ENCODE data around the gene ABCC2. TPM values are rescaled to one million over a fixed set of nuclear protein-coding genes. Genes with fewer than 3 reads are reported as not detected.
"Not testable (repeated sequence)": the region's sequence is repeated elsewhere in the genome, so short reads cannot be mapped to it uniquely, and the experiment has no call there.

Gene ABCC2
- total RNA-seq, 8 experiments from 2014 or later: 0.11 to 7.9 (median 0.55) TPM

DNA sequence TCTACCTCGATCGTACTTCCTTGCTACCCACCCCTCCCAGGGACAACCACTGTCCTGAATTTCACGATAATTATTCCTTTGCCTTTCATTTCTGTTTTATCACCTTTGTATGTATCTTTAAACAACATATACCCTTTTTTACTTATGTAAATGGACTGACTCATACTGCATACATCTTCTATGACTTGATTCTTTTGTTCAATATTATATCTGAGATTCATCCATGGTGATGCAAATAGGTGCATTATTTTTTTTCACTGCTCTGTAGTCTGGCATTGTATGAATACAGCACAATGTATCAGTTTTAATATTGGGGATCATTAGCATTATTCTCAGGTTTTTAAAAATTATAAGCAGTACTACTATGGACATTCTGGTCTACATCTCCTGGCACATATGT lies 69.4 kb downstream of the ABCC2 start:
- in situ Hi-C loops (cut with MboI; ENCODE audit: low pct_unique_long_range_greater_than_20kb in 2 of 9, low sequenced_read_pairs in 9 of 9, unreplicated experiment in 9 of 9): loop anchor here in 1 of 9 experiments (25.0 kb wide), 1 partner anchor 185 kb away; no protein-coding TSS in a partner anchor
- H3K4me1 ChIP-seq (replicated peaks in 1 of 2): peaks cover 3% of the 10 kb centered on the region in 2 donors
- no peak for ATAC-seq (replicated peaks in 6 of 8)

DNA sequence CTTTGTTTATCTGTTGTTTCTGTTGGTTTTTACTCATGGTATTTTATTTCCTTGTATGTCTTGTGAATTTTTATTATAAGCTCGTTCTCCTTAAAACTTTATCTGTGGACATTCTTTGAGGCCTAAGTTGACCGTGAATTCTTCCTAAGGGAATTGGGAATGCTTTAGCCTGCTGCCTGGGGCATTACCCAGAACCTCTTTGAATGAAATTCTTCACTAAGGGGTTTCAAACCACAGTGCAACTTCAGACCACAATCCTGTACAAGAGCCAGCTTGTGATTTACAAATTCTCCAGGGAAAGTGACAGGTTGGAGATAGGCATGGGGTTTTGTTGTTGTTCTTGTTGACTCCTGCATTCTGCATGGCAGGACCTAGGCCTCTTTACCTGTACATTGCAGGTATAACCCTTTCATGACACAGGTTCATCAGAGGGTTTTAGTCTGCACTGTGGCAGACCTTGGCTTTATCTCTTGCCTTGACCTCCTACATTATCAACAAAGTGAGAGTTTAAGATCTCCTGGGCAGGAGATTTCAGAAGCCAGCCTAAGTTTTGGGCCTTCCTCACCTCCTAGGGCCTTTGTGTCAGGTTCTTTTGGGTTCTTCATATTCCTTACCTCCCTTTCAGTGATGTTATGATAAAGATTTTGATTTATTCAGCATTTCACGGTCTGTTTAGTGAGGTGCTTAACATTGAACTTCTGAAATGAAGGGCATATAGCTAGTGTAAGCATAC lies 70.2 kb downstream of the ABCC2 start:
- no peak overlapping the region for H3K4me3 ChIP-seq
- 60 to 95% (median 78%) methylated on average over 1 to 3 of the region's 3 CpGs for WGBS, 10 experiments
- peaks cover 3% of the 10 kb centered on the region in 2 donors for H3K4me1 ChIP-seq (replicated peaks in 1 of 2)
- no peak for ATAC-seq (replicated peaks in 6 of 8)
- in situ Hi-C loops (cut with MboI; ENCODE audit: low pct_unique_long_range_greater_than_20kb in 2 of 9, low sequenced_read_pairs in 9 of 9, unreplicated experiment in 9 of 9): loop anchor here in 1 of 9 experiments (25.0 kb wide), 1 partner anchor 185 kb away; no protein-coding TSS in a partner anchor
- H3K27ac ChIP-seq: no peak overlapping the region

More for the DNA sequence above, 69.4 kb downstream of the ABCC2 start:
- H3K4me3 ChIP-seq: no peak overlapping the region
- WGBS, 10 experiments: 76 to 100% (median 93%) methylated on average over 1 to 3 of the region's 3 CpGs; no CpG with 5 or more reads in 1 of the 10 experiments
- H3K27ac ChIP-seq: no peak overlapping the region

DNA sequence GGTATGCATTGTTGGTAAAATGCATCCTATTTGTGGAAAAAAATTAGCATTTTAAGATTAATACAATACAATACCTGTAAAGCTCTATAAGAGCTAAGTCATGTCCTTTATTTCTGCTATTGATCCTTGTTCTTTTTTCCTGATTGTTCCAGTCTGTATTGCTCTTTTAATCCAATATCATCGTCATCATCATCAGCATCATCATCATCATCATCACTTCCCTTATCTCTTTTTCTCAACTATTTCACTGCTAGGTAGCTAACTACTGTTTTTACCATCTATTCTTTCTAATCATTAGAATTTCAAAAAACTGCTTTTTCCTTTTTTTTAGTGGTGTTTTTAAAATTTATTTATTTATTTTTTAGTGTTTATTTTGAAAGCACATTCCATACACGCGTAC lies 71.2 kb downstream of the ABCC2 start:
- H3K4me1 ChIP-seq (replicated peaks in 1 of 2): peaks cover 3% of the 10 kb centered on the region in 2 donors
- 63 to 100% (median 92%) methylated on average over 2 to 3 of the region's 3 CpGs for whole genome bisulfite sequencing, 10 experiments
- H3K27ac ChIP-seq: no peak overlapping the region
- no peak overlapping the region for H3K4me3 ChIP-seq
- in situ Hi-C loops (cut with MboI; ENCODE audit: low pct_unique_long_range_greater_than_20kb in 2 of 9, low sequenced_read_pairs in 9 of 9, unreplicated experiment in 9 of 9): loop anchor here in 1 of 9 experiments (25.0 kb wide), 1 partner anchor 184 kb away; no protein-coding TSS in a partner anchor
- ATAC-seq (replicated peaks in 6 of 8): no peak

DNA sequence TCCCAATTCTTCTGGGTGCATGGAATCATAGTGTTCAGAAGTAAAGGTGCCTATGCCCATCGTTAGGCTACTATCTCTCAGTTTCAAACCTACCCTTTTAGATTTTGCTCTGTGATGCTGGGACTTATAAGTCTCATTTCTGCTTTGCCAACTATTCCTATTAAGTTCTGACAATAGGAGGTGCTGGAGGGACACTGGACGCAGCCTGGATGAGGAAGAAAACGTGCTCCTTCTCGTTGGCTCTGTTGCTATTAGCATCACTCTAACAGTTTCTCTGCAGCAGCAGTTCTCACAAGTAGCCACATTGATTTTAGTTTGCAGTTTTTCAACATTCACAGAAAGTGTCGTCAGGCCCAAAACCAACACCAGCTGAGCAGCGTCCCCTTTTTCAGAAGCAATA lies 72.4 kb downstream of the ABCC2 start:
- WGBS, 10 experiments: 3 to 100% (median 28%) methylated on average over 1 to 6 of the region's 6 CpGs
- in situ Hi-C loops (cut with MboI; ENCODE audit: low pct_unique_long_range_greater_than_20kb in 2 of 9, low sequenced_read_pairs in 9 of 9, unreplicated experiment in 9 of 9): loop anchor here in 1 of 9 experiments (25.0 kb wide), 1 partner anchor 182 kb away; no protein-coding TSS in a partner anchor
- ATAC-seq (replicated peaks in 6 of 8): peak in 5 of 8 experiments; percentile 35 to 84 (median 76)
- H3K27ac ChIP-seq: no peak overlapping the region
- H3K4me3 ChIP-seq: no peak overlapping the region
- H3K4me1 ChIP-seq (replicated peaks in 1 of 2): peaks cover 1 to 3% of the 10 kb centered on the region in 2 donors

DNA sequence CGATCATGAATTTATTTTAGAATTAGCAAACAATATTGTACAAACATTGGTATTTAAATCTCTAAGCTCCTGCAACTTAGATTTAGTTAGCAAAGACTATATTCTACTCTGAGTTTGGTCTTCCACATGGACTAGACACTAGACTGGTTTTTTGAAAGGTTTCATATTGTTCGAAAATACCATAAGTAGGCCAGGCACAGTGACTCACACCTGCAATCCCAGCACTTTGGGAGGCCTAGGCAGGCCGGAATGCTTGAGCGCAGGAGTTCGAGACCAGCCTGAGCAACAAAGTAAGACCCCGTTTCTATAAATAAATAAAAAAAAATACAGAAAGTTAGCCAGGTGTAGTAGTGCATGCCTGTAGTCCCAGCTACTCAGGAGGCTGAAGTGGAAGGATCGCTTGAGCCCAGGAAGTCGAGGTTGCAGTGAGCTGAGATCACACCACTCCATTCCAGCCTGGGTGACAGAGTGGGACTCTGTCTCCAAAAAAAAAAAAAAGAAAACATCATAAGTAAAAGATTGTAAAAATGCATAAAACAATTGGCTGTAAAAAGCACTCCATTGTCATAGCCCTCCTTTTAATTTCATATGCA lies 73.1 kb downstream of the ABCC2 start:
- 62 to 100% (median 94%) methylated on average over 2 to 8 of the region's 8 CpGs for WGBS, 10 experiments
- in situ Hi-C loops (cut with MboI; ENCODE audit: low pct_unique_long_range_greater_than_20kb in 2 of 9, low sequenced_read_pairs in 9 of 9, unreplicated experiment in 9 of 9): loop anchor here in 1 of 9 experiments (25.0 kb wide), 1 partner anchor 182 kb away; no protein-coding TSS in a partner anchor
- ATAC-seq (replicated peaks in 6 of 8): no peak
- Histone ChIP-seq H3K4me3 (no peak overlapping the region), H3K27ac (no peak overlapping the region), H3K4me1 (replicated peaks in 1 of 2) (no peaks in the 10 kb centered on the region)

DNA sequence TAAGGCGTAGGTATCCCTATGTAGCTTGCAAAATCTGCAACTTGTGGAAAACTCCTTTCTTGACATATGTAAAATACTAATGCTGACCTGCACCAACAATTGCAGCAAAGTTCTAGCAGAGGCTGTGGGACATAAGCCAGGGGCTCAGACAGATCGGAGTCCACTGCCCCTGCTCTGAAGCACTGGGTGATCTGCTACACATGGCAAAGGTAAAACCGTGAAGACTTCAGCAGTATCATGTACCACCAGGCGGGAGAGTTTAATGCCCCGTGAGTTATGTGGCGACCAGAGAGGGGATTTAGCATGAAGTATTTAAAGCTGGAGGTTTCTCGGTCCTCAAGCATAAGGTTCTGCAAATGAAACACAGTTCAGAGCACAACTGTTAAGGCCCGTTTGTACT lies 76.4 kb downstream of the ABCC2 start:
- in situ Hi-C loops (cut with MboI; ENCODE audit: low pct_unique_long_range_greater_than_20kb in 2 of 9, low sequenced_read_pairs in 9 of 9, unreplicated experiment in 9 of 9): loop anchor here in 1 of 9 experiments (25.0 kb wide), 1 partner anchor 178 kb away; no protein-coding TSS in a partner anchor
- no peak for ATAC-seq (replicated peaks in 6 of 8)
- 0 to 93% (median 86%) methylated on average over 1 to 7 of the region's 8 CpGs; no CpG with 5 or more reads in 2 of the 10 experiments for WGBS, 10 experiments

DNA sequence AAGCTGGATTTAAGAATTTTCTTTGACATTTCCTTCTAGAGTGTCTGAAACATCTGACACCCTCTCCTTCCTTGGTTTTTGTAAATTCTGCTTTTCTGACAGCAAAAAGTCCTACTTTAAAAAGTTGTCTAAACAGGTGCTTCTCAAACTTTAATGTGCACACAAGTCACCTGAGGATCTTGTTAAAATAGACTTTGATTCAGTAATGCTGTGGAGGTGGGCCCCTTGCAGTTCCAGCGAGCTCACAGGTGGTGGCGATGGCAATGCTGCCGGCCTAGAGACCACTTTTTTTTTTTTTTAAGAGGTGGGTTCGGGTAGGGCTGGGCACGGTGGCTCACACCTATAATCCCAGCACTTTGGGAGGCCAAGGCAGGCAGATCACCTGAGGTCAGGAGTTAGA lies 77.1 kb downstream of the ABCC2 start:
- Histone ChIP-seq H3K27ac (no peak overlapping the region), H3K4me1 (replicated peaks in 1 of 2) (no peaks in the 10 kb centered on the region), H3K4me3 (no peak overlapping the region)
- in situ Hi-C loops (cut with MboI; ENCODE audit: low pct_unique_long_range_greater_than_20kb in 2 of 9, low sequenced_read_pairs in 9 of 9, unreplicated experiment in 9 of 9): loop anchor here in 1 of 9 experiments (25.0 kb wide), 1 partner anchor 178 kb away; no protein-coding TSS in a partner anchor
- peak in 1 of 8 experiments; percentile 41 for ATAC-seq (replicated peaks in 6 of 8)
- 0 to 82% (median 42%) methylated on average over 1 to 4 of the region's 5 CpGs; no CpG with 5 or more reads in 3 of the 10 experiments for WGBS, 10 experiments

More for the DNA sequence above, 76.4 kb downstream of the ABCC2 start:
- no peak overlapping the region for H3K27ac ChIP-seq
- H3K4me3 ChIP-seq: no peak overlapping the region
- H3K4me1 ChIP-seq (replicated peaks in 1 of 2): no peaks in the 10 kb centered on the region

DNA sequence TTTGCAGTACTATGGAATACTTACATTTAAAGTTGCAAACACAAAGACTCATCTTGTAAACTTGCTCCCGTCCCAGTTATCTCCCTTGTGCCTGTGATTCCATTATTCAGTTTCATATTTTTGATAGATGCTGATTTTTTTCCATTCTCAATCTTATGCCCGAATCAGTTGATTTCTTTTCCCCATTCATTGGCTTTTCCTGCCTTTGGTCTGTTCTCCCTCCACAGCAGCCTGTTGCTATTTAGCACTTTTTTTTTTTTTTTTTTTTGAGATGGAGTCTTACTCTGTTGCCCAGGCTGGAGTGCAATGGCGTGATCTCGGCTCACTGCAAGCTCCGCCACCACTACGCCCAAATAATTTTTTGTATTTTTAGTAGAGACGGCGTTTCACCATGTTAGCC lies 78.0 kb downstream of the ABCC2 start:
- Histone ChIP-seq H3K4me1 (replicated peaks in 1 of 2) (no peaks in the 10 kb centered on the region), H3K4me3 (no peak overlapping the region), H3K27ac (no peak overlapping the region)
- WGBS, 10 experiments: 80 to 100% (median 93%) methylated on average over 1 to 8 of the region's 8 CpGs
- in situ Hi-C loops (cut with MboI; ENCODE audit: low pct_unique_long_range_greater_than_20kb in 2 of 9, low sequenced_read_pairs in 9 of 9, unreplicated experiment in 9 of 9): loop anchor here in 1 of 9 experiments (25.0 kb wide), 1 partner anchor 177 kb away; no protein-coding TSS in a partner anchor
- no peak for ATAC-seq (replicated peaks in 6 of 8)

DNA sequence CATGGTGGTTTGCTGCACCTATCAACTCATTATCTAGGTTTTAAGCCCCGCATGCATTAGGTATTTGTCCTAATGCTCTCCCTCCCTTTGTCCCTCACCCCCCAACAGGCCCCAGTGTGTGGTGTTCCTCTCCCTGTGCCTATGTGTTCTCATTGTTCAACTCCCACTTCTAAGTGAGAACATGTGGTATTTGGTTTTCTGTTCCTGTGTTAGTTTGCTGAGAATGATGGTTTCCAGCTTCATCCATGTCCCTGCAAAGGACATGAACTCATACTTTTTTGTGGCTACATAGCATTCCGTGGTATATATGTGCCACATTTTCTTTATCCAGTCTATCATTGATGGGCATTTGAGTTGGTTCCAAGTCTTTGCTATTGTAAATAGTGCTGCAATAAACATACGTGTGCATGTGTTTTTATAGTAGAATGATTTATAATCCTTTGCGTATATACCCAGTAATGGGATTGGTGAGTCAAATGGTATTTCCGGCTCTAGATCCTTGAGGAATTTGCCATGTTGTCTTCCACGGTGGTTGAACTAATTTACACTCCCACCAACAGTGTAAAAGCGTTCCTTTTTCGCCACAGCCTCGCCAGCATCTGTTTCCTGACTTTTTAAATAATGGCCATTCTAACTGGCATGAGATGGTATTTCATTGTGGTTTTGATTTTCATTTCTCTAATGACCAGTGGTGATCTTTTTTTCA lies 81.2 kb downstream of the ABCC2 start:
- 0 to 100% (median 85%) methylated on average over 2 to 9 of the region's 9 CpGs for WGBS, 10 experiments
- ATAC-seq (replicated peaks in 6 of 8); H3K4me3 ChIP-seq; H3K27ac ChIP-seq; H3K4me1 ChIP-seq (replicated peaks in 1 of 2): not testable (repeated sequence)
- in situ Hi-C loops (cut with MboI; ENCODE audit: low pct_unique_long_range_greater_than_20kb in 2 of 9, low sequenced_read_pairs in 9 of 9, unreplicated experiment in 9 of 9): loop anchor here in 1 of 9 experiments (25.0 kb wide), 1 partner anchor 174 kb away; no protein-coding TSS in a partner anchor

DNA sequence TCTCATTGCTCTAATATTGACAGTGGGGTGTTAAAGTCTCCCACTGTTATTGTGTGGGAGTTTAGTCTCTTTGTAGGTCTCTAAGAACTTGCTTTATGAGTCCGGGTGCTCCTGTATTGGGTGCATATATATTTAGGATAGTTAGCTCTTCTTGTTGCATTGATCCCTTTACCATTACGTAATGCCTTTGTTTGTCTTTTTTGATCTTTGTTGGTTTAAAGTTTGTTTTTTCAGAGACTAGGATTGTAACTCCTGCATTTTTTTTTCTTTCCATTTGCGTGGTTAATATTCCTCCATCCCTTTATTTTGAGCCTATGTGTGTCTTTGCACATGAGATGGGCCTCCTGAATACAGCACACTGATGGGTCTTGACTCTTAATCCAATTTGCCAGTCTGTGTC lies 84.8 kb downstream of the ABCC2 start:
- not testable (repeated sequence) for ATAC-seq (replicated peaks in 6 of 8); H3K4me1 ChIP-seq (replicated peaks in 1 of 2); H3K27ac ChIP-seq; H3K4me3 ChIP-seq
- WGBS, 10 experiments: 0 to 100% (median 94%) methylated on average over 1 to 3 of the region's 3 CpGs; no CpG with 5 or more reads in 2 of the 10 experiments
- in situ Hi-C loops (cut with MboI; ENCODE audit: low pct_unique_long_range_greater_than_20kb in 2 of 9, low sequenced_read_pairs in 9 of 9, unreplicated experiment in 9 of 9): loop anchor here in 1 of 9 experiments (25.0 kb wide), 1 partner anchor 170 kb away; no protein-coding TSS in a partner anchor

DNA sequence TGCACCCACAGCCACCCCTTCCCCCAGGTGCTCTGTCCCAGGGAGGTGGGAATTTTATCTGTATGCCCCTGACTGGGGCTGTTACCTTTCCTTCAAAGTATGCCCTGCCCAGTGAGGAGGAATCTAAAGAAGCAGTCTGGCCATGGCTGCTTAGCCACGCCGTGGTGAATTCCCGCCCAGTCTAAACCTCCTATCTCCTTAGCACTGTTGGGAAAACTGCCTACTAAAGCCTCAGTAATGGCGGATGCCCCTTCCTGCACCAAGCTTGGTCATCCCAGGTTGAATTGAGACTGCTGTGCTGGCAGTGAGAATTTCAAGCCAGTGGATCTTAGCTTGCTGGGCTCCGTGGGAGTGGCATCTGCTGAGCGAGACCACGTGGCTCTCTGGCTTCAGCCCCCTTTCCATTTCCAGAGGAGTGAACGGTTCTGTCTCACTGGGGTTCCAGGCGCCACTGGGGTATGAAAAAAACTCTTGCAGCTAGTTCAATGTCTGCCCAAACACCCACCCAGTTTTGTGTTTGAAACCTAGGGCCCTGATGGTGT lies 87.2 kb downstream of the ABCC2 start:
- Histone ChIP-seq H3K4me1 (replicated peaks in 1 of 2) (no peaks in the 10 kb centered on the region), H3K27ac (no peak overlapping the region), H3K4me3 (no peak overlapping the region)
- 40 to 89% (median 77%) methylated on average over 2 to 7 of the region's 9 CpGs; no CpG with 5 or more reads in 2 of the 10 experiments for WGBS, 10 experiments
- in situ Hi-C loops (cut with MboI; ENCODE audit: low pct_unique_long_range_greater_than_20kb in 2 of 9, low sequenced_read_pairs in 9 of 9, unreplicated experiment in 9 of 9): loop anchor here in 1 of 9 experiments (25.0 kb wide), 1 partner anchor 168 kb away; no protein-coding TSS in a partner anchor
- ATAC-seq (replicated peaks in 6 of 8): no peak

DNA sequence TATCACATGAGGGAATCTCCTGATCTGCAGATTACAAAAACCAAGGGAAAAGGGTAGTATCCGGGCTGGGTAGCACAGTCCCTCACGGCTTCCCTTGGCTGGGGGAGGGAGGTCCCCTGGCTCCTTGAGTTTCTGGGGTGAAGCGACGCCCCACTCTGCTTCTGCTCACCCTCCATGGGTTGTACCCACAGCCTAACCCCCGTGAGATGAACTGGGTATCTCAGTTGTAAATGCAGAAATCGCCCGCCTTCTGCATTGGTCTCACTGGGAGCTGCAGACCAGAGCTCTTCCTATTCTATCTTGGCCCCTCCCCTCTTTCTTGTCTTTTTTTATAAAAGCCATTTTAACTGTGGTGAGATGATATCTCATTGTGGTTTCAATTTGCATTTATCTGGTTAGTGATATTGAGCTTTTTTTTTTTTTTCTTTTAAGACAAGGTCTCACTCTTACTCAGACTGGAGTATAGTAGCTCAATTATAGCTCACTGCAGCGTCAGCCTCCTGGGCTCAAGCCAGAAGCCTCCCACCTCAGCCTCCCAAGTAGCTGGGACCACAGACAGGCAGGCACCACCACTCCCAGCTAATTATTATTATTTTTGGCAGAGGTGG lies 87.8 kb downstream of the ABCC2 start:
- H3K27ac ChIP-seq: no peak overlapping the region

More for the DNA sequence above, 87.8 kb downstream of the ABCC2 start:
- in situ Hi-C loops (cut with MboI; ENCODE audit: low pct_unique_long_range_greater_than_20kb in 2 of 9, low sequenced_read_pairs in 9 of 9, unreplicated experiment in 9 of 9): loop anchor here in 1 of 9 experiments (25.0 kb wide), 1 partner anchor 167 kb away; no protein-coding TSS in a partner anchor
- H3K4me1 ChIP-seq (replicated peaks in 1 of 2): no peaks in the 10 kb centered on the region
- no peak overlapping the region for H3K4me3 ChIP-seq
- ATAC-seq (replicated peaks in 6 of 8): peak in 1 of 8 experiments; percentile 49
- WGBS, 10 experiments: 43 to 100% (median 89%) methylated on average over 1 to 7 of the region's 8 CpGs; no CpG with 5 or more reads in 2 of the 10 experiments
